Nephron (organoid): ENCODE measurements around the gene MIER3.
A peak's percentile ranks its signal among the peaks of the same experiment; 100 is the strongest.

Experiments used
- H3K27ac Mint-ChIP-seq, 3 experiments: 2 replicates each; pipeline ENCODE4 v1.8.0; 2020; ENCODE audit warnings: mixed read lengths in 3 of 3, mild to moderate bottlenecking in 2 of 3, moderate library complexity in 1 of 3
- H3K27me3 Mint-ChIP-seq: 2 replicates; pipeline ENCODE4 v1.8.0; 2021; ENCODE audit warnings: low read depth, mild to moderate bottlenecking, moderate library complexity, mixed read lengths
- H3K36me3 Mint-ChIP-seq: 2 replicates; pipeline ENCODE4 v1.8.0; 2020; ENCODE audit warnings: low read depth, mixed read lengths
- H3K4me1 Mint-ChIP-seq: 2 replicates; pipeline ENCODE4 v1.8.0; 2020; ENCODE audit warnings: mixed read lengths
- H3K4me3 Mint-ChIP-seq, 3 experiments: 2 replicates each; pipeline ENCODE4 v1.8.0; 2020; ENCODE audit warnings: mild to moderate bottlenecking in 3 of 3, mixed read lengths in 3 of 3, moderate library complexity in 2 of 3
- H3K9me3 Mint-ChIP-seq: 2 replicates; pipeline ENCODE4 v1.8.0; 2020; ENCODE audit warnings: mixed read lengths
- CTCF ChIP-seq, 3 experiments: fragments of 200-600 bp; sonication (generic); IDR thresholded peaks; one replicate each; pipeline ENCODE4 v1.5.0; 2021; ENCODE audit warnings: antibody characterized with exemption in 3 of 3; ENCODE audit not compliant: unreplicated experiment in 3 of 3

The MIER3 gene

GRCh38 chr5:56954262-56954661, 2.3 kb upstream of the MIER3 start:
- H3K27me3 Mint-ChIP-seq = peaks cover 7% of the 10 kb centered on the region
- TF ChIP-seq CTCF (IDR thresholded peaks at IDR 0.05; ENCODE audit: unreplicated experiment in 3 of 3) = no peak
- no peaks in the 10 kb centered on the region for H3K9me3 Mint-ChIP-seq
- no peak overlapping the region for H3K27ac Mint-ChIP-seq
- H3K4me3 Mint-ChIP-seq = peak overlapping the region in 1 of 3 experiments; percentile 84
- H3K36me3 Mint-ChIP-seq = peaks cover 3% of the 10 kb centered on the region
- H3K4me1 Mint-ChIP-seq = peaks cover 11% of the 10 kb centered on the region

- Mint-ChIP-seq H3K27ac (peak overlapping the region; percentile 99), H3K9me3 (no peaks in the 10 kb centered on the region), H3K4me1 (peaks cover 11% of the 10 kb centered on the region), H3K4me3 (peak overlapping the region; percentile 96 to 99 (median 98)), H3K36me3 (peaks cover 7% of the 10 kb centered on the region), H3K27me3 (no peaks in the 10 kb centered on the region)
- peak in 2 of 3 experiments; percentile 14 for TF ChIP-seq CTCF (IDR thresholded peaks at IDR 0.05; ENCODE audit: unreplicated experiment in 3 of 3)
Measured at GRCh38 chr5:56951126-56951945, 587 bp downstream of the MIER3 start.

GRCh38 chr5:56950626-56951125, 1.2 kb downstream of the MIER3 start:
- no peaks in the 10 kb centered on the region for H3K9me3 Mint-ChIP-seq
- TF ChIP-seq CTCF (IDR thresholded peaks at IDR 0.05; ENCODE audit: unreplicated experiment in 3 of 3) = no peak
- peak overlapping the region; percentile 99 for H3K27ac Mint-ChIP-seq
- H3K4me3 Mint-ChIP-seq = peak overlapping the region; percentile 96 to 99 (median 98)
- peaks cover 11% of the 10 kb centered on the region for H3K4me1 Mint-ChIP-seq
- no peaks in the 10 kb centered on the region for H3K27me3 Mint-ChIP-seq
- peaks cover 13% of the 10 kb centered on the region for H3K36me3 Mint-ChIP-seq

GRCh38 chr5:56947052-56947451, 4.9 kb downstream of the MIER3 start:
- no peak overlapping the region for H3K27ac Mint-ChIP-seq
- H3K4me1 Mint-ChIP-seq = peaks cover 10% of the 10 kb centered on the region
- H3K36me3 Mint-ChIP-seq = peaks cover 41% of the 10 kb centered on the region

GRCh38 chr5:56941981-56942380, 9.9 kb downstream of the MIER3 start:
- Mint-ChIP-seq H3K9me3 (no peaks in the 10 kb centered on the region), H3K4me3 (no peak overlapping the region), H3K4me1 (peaks cover 11% of the 10 kb centered on the region), H3K36me3 (peaks cover 83% of the 10 kb centered on the region), H3K27ac (no peak overlapping the region), H3K27me3 (no peaks in the 10 kb centered on the region)
- no peak for TF ChIP-seq CTCF (IDR thresholded peaks at IDR 0.05; ENCODE audit: unreplicated experiment in 3 of 3)

More at GRCh38 chr5:56947052-56947451, 4.9 kb downstream of the MIER3 start:
- Mint-ChIP-seq H3K9me3 (no peaks in the 10 kb centered on the region), H3K27me3 (no peaks in the 10 kb centered on the region), H3K4me3 (no peak overlapping the region)
- TF ChIP-seq CTCF (IDR thresholded peaks at IDR 0.05; ENCODE audit: unreplicated experiment in 3 of 3) = no peak
